Measurements from ENCODE around the gene MPLKIP.

MPLKIP gene

GRCh38 chr7:40167291-40167690 is 32.9 kb upstream of the MPLKIP start:
- Histone ChIP-seq H3K9me3 (ENCODE audit: insufficient read depth, low read depth, low read length) (no peaks in the 10 kb centered on the region; the same call in 1 of the 2 replicates), H3K9ac (ENCODE audit: low read depth, low read length, poor library complexity, severe bottlenecking) (no peak overlapping the region), H3F3A (ENCODE audit: low read depth) (no peaks in the 10 kb centered on the region), H3K9me2 (replicated peaks; ENCODE audit: low read depth, low read length) (no peaks in the 10 kb centered on the region), H2AFZ (ENCODE audit: low read length) (no peak overlapping the region), H3K4me3 (ENCODE audit: low read length, poor library complexity, severe bottlenecking) (no peak overlapping the region), H3K4me2 (ENCODE audit: low read depth, low read length, poor library complexity, severe bottlenecking) (no peak overlapping the region), H4K20me1 (ENCODE audit: insufficient read depth, low read length, poor library complexity, severe bottlenecking) (no peaks in the 10 kb centered on the region), H3K27me3 (ENCODE audit: insufficient read depth, low read length, poor library complexity, severe bottlenecking) (no peaks in the 10 kb centered on the region), H3K79me2 (ENCODE audit: insufficient read depth, low read length) (no peaks in the 10 kb centered on the region), H3K36me3 (ENCODE audit: insufficient read depth, low read length) (no peaks in the 10 kb centered on the region), H3K4me1 (ENCODE audit: insufficient read depth, low read length, poor library complexity, severe bottlenecking) (no peaks in the 10 kb centered on the region)
- TF ChIP-seq CTCF (conservative IDR thresholded peaks at IDR 0.05; ENCODE audit: low read length): no peak
- no peak for TF ChIP-seq EZH2phosphoT487 (IDR thresholded peaks at IDR 0.05; ENCODE audit: borderline replicate concordance)

DNA sequence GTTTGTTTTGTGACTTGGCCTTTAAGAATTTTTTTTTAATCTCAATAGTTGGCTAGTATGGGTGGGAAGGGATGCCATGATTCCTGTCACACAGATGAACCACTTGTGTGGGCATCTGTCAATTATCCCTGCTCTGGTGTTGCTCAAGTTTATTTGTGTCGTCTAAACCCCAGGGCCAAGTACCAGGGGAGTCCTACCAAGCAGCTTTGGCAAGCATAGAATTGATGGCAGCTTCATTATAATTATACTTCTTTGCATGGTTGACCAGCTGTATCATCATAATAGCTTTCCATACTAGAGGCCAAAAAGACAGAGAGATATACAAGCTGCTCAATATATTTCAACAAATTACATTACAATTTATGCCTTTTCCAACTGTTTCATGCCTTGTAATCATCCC is 30.8 kb upstream of the MPLKIP start:
- Histone ChIP-seq H2AFZ (ENCODE audit: low read length) (no peak overlapping the region), H3K4me3 (ENCODE audit: low read length, poor library complexity, severe bottlenecking) (no peak overlapping the region), H3K27me3 (ENCODE audit: insufficient read depth, low read length, poor library complexity, severe bottlenecking) (no peaks in the 10 kb centered on the region), H3K36me3 (ENCODE audit: insufficient read depth, low read length) (no peaks in the 10 kb centered on the region), H3F3A (ENCODE audit: low read depth) (no peaks in the 10 kb centered on the region), H3K9me2 (replicated peaks; ENCODE audit: low read depth, low read length) (no peaks in the 10 kb centered on the region), H3K4me1 (ENCODE audit: insufficient read depth, low read length, poor library complexity, severe bottlenecking) (no peaks in the 10 kb centered on the region), H3K9me3 (ENCODE audit: insufficient read depth, low read depth, low read length) (no peaks in the 10 kb centered on the region), H3K4me2 (ENCODE audit: low read depth, low read length, poor library complexity, severe bottlenecking) (no peak overlapping the region), H4K20me1 (ENCODE audit: insufficient read depth, low read length, poor library complexity, severe bottlenecking) (no peaks in the 10 kb centered on the region), H3K79me2 (ENCODE audit: insufficient read depth, low read length) (no peaks in the 10 kb centered on the region), H3K9ac (ENCODE audit: low read depth, low read length, poor library complexity, severe bottlenecking) (no peak overlapping the region)
- TF ChIP-seq EZH2phosphoT487 (IDR thresholded peaks at IDR 0.05; ENCODE audit: borderline replicate concordance): no peak
- TF ChIP-seq CTCF (conservative IDR thresholded peaks at IDR 0.05; ENCODE audit: low read length): no peak

DNA sequence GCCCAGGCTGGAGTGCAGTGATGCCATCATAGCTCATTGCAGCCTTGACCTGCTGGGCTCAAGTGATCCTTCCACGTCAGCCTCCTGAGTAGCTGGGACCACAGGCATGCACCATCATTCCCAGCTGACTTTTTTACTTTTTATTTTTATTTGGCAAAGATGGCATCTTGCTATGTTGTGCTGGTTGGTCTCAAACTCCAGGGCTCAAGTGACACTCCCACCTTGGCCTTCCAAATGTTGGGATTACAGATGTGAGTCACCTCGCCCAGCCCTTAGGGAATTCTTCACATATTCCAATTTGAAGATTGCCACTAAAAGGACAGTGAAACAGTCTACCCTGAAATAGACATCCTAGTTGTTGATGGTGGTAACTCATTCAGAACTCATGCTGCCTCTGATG is 28.1 kb upstream of the MPLKIP start:
- no peaks in the 10 kb centered on the region for H4K20me1 ChIP-seq (ENCODE audit: insufficient read depth, low read length, poor library complexity, severe bottlenecking)
- no peaks in the 10 kb centered on the region for H3K79me2 ChIP-seq (ENCODE audit: insufficient read depth, low read length)
- no peak overlapping the region for H3K9ac ChIP-seq (ENCODE audit: low read depth, low read length, poor library complexity, severe bottlenecking)
- H3F3A ChIP-seq (ENCODE audit: low read depth): no peaks in the 10 kb centered on the region
- no peaks in the 10 kb centered on the region for H3K27me3 ChIP-seq (ENCODE audit: insufficient read depth, low read length, poor library complexity, severe bottlenecking)
- no peaks in the 10 kb centered on the region for H3K9me3 ChIP-seq (ENCODE audit: insufficient read depth, low read depth, low read length)
- no peaks in the 10 kb centered on the region for H3K4me1 ChIP-seq (ENCODE audit: insufficient read depth, low read length, poor library complexity, severe bottlenecking)
- H2AFZ ChIP-seq (ENCODE audit: low read length): no peak overlapping the region
- H3K4me2 ChIP-seq (ENCODE audit: low read depth, low read length, poor library complexity, severe bottlenecking): no peak overlapping the region
- no peaks in the 10 kb centered on the region for H3K9me2 ChIP-seq (replicated peaks; ENCODE audit: low read depth, low read length)
- TF ChIP-seq EZH2phosphoT487 (IDR thresholded peaks at IDR 0.05; ENCODE audit: borderline replicate concordance) (no peak), CTCF (conservative IDR thresholded peaks at IDR 0.05; ENCODE audit: low read length) (no peak)
- no peaks in the 10 kb centered on the region for H3K36me3 ChIP-seq (ENCODE audit: insufficient read depth, low read length)
- H3K4me3 ChIP-seq (ENCODE audit: low read length, poor library complexity, severe bottlenecking): no peak overlapping the region
